IPS-18c (cell line): ENCODE data around the gene DIP2C.
"Not testable (repeated sequence)": the region's sequence is repeated elsewhere in the genome, so short reads cannot be mapped to it uniquely, and the experiment has no call there.

Source experiments
- H3K4me3 ChIP-seq: 2 replicates; pipeline ENCODE4 v1.7.0; 2013; ENCODE audit warnings: low read depth, mild to moderate bottlenecking, low read length, moderate library complexity; ENCODE audit not compliant: insufficient read depth
- H3K9me3 ChIP-seq: one replicate; pipeline ENCODE4 v1.6.1; 2013; ENCODE audit warnings: mild to moderate bottlenecking, low read length, moderate library complexity; ENCODE audit not compliant: control insufficient read depth, insufficient read depth

DIP2C gene

GRCh38 chr10:614790-615582 lies 74.5 kb downstream of the DIP2C start:
- H3K9me3 ChIP-seq: no peaks in the 10 kb centered on the region
- H3K4me3 ChIP-seq: no peak overlapping the region

DNA sequence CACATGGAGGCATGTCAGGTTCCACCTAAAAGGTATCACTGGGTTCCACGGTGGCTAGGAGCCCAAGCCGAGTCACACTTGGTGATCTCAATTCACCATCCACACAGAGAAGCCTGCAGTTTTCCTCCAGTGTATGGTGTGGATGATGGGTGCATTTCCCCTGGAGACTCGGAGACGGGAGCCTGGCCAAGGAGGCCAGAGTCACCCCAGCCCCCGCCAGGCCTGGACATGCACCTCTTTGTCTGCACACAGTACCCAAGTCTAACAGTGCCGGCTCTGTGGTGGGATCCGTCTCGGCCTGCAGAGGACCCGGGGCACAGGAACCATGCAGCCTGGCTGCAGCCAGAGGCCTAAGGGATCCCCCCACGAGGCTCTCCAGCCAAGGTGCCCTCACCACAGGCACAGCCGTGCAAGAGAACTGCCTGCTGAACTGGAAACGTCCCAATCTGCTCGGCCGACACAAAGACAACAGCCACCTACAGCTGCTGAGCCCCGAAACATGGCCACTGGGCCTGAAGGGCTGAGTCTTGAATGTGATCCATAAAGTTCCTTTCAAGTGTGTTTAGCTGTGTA lies 75.2 kb downstream of the DIP2C start:
- no peak overlapping the region for H3K4me3 ChIP-seq
- no peaks in the 10 kb centered on the region for H3K9me3 ChIP-seq

DNA sequence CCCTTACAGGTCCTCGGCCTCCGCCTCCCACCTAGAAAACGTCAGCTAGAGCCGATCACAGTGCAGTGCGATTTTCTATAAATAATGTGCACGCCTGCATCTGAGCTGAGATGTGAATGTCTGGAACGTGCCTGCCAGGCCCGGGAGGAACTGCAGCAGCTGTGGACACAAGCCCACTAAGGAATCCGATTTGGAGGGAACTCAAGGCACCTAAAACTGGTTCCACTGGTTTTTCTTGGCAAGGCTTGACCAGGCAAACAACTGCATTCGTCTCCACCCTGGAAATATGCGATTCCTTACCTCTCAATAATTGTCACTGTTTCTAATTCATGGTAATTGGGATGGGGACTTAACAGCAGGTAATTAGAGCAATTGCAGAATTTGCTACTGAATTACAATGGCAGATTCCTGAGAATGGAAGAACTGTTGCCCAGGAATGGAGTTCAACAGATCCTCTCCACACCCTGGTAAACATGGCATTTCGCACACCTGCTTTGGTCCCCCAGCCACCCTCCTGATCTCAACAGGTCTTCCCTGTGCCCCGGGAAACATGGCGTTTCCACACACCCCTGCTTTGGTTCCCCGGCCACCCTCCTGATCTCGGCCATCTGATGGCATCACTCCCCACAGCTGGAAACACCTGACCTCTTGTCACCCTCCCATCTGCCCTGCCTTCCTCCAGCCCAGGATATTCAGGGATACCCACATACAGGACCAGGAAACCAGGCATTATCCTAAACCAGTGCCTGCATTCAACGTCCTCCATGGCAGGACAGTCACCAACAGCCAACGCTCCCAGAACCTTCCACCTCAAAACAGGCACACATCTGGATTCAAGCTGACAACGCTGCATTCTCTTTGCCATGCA lies 76.0 kb downstream of the DIP2C start:
- H3K9me3 ChIP-seq: no peaks in the 10 kb centered on the region
- H3K4me3 ChIP-seq: no peak overlapping the region

GRCh38 chr10:612696-613095 lies 76.8 kb downstream of the DIP2C start:
- no peak overlapping the region for H3K4me3 ChIP-seq

GRCh38 chr10:610642-611305 lies 78.7 kb downstream of the DIP2C start:
- H3K9me3 ChIP-seq, H3K4me3 ChIP-seq: not testable (repeated sequence)

More at GRCh38 chr10:612696-613095, 76.8 kb downstream of the DIP2C start:
- no peaks in the 10 kb centered on the region for H3K9me3 ChIP-seq

DNA sequence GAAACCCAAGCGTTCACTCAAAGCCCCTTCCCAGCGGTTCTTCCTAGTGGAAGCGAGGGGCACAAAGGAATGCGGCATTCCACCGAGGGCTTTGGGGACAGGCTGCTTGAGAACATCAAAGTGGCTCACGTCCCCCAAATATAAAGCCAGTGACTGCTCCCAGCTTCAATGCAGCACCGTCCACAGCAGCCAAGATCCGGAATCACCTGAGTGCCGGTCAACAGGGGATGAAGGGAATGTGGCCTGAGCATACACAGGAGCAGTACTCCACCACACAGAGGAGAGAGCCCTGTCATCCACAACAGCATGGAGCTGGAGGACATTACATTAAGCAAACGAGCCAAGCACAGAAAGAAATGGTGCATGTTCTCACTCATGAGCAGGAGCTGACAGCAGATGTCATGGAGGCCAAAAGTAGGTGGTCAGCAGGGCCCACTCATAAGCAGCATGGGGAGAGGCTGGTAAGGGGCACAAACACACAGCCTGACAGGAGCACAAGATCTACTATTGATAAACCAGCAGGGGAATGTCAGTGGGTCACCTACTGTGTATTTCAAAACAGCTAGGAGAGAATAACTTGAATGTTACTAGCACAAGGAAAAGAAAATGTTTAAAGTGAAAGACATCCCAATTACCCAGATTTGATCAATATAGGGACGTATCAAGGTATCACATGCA lies 79.5 kb downstream of the DIP2C start:
- Histone ChIP-seq H3K9me3 (no peaks in the 10 kb centered on the region), H3K4me3 (no peak overlapping the region)

GRCh38 chr10:609262-609658 lies 80.2 kb downstream of the DIP2C start:
- no peak overlapping the region for H3K4me3 ChIP-seq
- no peaks in the 10 kb centered on the region for H3K9me3 ChIP-seq

GRCh38 chr10:608331-609261 lies 80.9 kb downstream of the DIP2C start:
- peaks cover under 1% of the 10 kb centered on the region for H3K9me3 ChIP-seq

DNA sequence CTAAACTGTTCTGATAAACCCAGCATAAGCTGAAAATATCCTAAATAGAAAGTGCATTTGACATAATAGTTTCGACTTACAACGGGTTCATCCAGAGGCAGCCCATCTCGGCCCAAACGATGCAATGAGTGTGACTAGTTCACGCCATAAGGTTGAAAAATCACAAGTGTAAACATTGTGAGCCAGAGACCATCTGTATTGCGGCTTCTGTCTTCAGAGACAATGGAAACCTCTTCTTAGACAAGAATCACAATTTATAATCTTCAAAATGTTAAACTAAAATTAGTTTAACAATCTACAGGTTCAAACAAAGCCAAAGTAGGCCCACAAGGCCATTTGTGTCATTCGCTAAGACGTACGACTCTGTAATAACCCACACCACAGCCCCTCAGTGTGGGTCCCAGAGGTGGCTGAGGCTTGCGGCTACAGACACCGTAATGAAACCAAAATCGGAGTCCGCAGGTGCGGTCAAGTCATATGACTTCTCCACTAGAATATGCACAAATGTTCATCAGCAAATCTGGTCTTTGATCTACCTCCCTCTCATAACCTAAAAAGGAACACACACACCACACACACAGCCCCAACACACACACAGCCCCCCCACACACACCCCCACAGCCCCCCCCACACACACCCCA lies 81.8 kb downstream of the DIP2C start:
- Histone ChIP-seq H3K4me3 (no peak overlapping the region), H3K9me3 (peaks cover 4% of the 10 kb centered on the region)

More at GRCh38 chr10:608331-609261, 80.9 kb downstream of the DIP2C start:
- no peak overlapping the region for H3K4me3 ChIP-seq

DNA sequence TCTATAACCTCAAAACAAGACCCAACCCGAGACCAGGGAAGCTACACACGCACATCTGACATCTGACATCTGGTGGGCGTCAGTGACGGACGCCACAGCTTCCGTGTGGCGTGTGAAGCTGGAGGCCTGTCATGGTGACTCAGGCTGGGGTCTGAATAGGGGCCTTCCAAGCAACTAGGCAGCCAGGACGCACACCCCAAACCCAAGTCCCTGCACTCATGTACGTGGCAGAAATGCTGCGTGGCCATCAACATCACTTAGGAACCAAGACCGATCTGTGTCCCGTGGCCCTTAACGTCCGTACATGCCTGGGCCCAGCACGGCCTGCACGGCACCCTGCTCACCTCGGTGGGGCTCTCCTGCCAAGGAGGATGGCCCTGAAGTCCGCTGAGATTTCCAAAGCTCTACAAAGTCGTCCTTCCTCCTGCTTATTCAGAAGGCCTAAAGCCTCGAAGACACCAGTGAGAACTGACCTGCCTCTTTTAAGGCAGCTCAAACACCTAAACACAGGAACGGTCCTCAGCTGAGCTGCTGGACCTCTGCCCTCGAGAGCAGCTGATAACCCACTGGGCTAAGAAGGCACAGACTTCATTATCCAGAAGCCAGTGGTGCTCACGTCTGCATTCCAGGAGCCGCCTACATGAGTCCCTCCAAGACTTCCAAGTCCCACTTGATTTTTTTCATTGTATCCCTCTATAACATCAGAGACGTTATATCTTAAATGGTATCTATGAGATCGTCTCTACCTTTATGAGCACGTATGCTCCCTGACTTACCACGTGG lies 82.5 kb downstream of the DIP2C start:
- H3K4me3 ChIP-seq: no peak overlapping the region
- H3K9me3 ChIP-seq: peaks cover 4% of the 10 kb centered on the region

DNA sequence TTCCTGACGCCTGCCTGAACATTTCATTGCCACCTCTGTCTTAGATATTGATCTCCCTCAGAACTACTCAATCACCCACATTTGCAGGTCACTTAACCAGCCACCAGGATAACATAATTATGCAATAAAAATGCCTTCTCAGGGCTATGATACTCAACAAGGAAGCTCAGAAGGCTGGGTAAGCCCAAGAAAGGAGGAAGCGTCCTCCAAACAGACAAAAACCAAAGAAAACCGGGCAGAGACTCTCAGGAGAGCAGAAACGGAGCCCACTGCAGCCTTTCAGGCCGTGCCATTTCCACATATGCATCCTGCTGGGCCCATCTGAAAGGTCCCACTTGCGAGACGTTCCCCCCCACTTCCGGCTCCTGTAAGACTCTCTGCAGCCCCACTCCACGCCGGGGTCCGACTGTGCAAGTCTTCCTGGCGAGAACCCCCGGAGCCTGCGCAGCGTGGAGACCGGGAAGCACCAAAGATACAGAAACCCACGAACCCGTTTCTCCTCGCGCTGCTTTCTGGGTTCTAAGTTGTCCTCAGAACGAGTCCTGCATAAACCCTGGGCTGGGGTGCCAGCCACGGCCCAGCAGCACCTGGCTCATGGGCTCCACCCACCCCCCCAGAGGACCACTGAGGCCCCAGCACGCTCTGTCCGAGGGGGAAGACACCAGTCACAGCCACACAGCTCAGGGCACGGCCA lies 83.7 kb downstream of the DIP2C start:
- Histone ChIP-seq H3K4me3 (no peak overlapping the region), H3K9me3 (peaks cover 4% of the 10 kb centered on the region)

DNA sequence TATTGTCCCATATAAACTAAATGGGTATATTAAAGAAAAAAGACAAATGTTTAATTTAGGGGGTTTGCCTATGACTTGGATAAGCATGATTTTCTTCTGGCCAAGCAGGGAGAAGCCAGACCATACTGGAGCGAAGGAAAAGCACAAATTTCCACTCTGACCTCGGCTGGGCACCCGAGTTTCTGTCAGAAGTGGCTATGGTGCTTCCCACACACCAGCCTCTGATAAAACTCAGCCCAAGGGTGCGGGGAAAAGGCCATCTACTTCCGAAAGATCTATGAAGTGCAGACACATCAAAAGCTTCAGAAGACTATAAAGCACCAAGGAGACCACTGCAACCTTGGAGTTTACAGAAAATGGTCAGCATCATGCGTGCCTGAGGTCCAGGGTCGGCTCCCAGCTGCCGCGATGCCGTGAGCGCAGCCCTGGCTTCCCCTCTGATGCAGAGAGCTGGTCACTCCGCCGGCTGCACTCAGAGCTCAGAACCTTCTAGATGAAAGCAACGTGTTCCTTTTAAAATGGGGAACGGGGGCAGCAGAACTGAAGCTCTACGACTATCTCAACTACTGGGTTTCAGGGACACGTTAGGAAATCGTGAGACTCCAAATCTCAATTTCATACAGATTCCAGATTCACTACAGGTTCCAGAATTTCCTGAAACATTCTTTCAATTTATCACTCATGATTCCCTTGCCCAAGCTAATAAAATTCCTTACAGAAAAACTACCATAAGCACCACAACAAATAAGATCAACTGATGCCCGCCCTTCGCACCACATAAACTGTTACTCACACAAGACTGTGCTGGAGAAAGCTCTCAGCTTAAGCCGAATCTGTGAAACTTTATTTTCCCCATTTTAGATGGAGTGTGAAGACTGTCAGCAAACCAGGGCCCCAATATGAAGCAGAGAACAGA lies 84.5 kb downstream of the DIP2C start:
- Histone ChIP-seq H3K9me3 (peaks cover 4% of the 10 kb centered on the region), H3K4me3 (no peak overlapping the region)

DNA sequence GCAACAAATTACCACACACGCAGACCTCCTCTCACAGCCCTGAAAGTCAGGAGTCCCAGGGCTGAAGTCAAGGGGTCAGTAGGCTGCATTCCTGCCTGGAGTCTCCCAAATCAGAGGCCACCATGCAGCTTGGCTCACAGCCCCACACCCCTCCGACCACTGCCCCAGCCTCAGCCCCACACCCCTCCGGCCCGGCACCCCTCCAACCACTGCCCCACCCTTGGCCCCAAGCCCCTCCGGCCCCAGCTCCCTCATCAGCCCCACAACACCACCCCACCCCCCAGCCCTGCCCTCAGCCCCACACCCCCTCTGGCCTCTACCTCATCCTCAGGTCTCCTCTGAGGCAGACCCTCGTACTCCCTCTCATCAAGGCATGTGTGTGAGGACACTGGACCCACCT lies 85.7 kb downstream of the DIP2C start:
- H3K4me3 ChIP-seq: no peak overlapping the region
- peaks cover 4% of the 10 kb centered on the region for H3K9me3 ChIP-seq
